ENCODE results near the gene PHEX. TPM values are rescaled to one million over a fixed set of nuclear protein-coding genes. Genes with fewer than 3 reads are reported as not detected.

The PHEX gene
- polyA plus RNA-seq, 3 donors, result 0.03 TPM; not detected in 2

DNA sequence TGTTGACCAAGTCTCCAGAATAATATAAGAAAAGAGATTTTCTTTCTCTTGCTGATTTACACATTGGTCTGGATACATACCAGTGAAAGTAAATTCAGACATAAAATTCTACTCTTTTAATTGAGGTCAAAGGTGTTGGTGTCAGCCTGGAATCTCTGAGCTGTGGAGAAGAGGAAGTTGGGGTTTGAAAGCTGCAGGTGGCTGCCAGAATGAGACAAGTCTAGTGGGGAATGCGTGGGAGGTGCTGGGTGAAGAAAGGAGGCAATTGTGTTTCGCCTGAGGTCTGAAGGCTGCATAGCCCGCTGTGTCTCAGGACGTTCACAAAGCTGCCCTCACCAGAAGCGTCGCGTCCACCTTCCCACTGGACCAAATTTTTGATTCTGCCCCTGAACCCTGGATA, 31.2 kb downstream of the PHEX start:
- Mint-ChIP-seq H3K27me3 (ENCODE audit: low read depth in 3 of 3) (peaks cover 0 to 3% (median 0%) of the 10 kb centered on the region in 3 donors), H3K27ac (no peak overlapping the region), H3K9me3 (peaks cover 0 to 2% (median 0%) of the 10 kb centered on the region in 7 donors), H3K4me3 (no peak overlapping the region), H3K36me3 (no peaks in the 10 kb centered on the region), H3K4me1 (peaks cover 5% of the 10 kb centered on the region)
- intact Hi-C loops (cut with micrococcal nuclease), result no loop called here
- Histone ChIP-seq H3K4me1 (ENCODE audit: control insufficient read depth in 1 of 2, insufficient read depth in 2 of 2, low read length in 2 of 2) (no peaks in the 10 kb centered on the region), H3K4me3 (replicated peaks in 1 of 3; ENCODE audit: low read depth in 2 of 3, low read length in 3 of 3) (no peak overlapping the region), H3K9ac (ENCODE audit: insufficient read depth, low read length, poor library complexity, severe bottlenecking) (no peak overlapping the region), H3K36me3 (replicated peaks in 1 of 2; ENCODE audit: control insufficient read depth in 1 of 2, insufficient read depth in 2 of 2, low read length in 2 of 2) (no peaks in the 10 kb centered on the region), H3K9me3 (replicated peaks in 1 of 2; ENCODE audit: control insufficient read depth in 1 of 2, insufficient read depth in 1 of 2, low read length in 2 of 2) (no peaks in the 10 kb centered on the region), H3K27ac (ENCODE audit: low read depth in 1 of 2, low read length in 2 of 2) (no peak overlapping the region), H2AFZ (ENCODE audit: insufficient read depth, low read depth, low read length, poor library complexity, severe bottlenecking) (no peak overlapping the region), H4K20me1 (ENCODE audit: insufficient read depth, low read length) (no peaks in the 10 kb centered on the region), H3K4me2 (replicated peaks; ENCODE audit: extremely low read depth, low read length, poor library complexity, severe bottlenecking) (no peak overlapping the region), H3K27me3 (ENCODE audit: control insufficient read depth in 2 of 2, insufficient read depth in 2 of 2, low read length in 2 of 2) (no peaks in the 10 kb centered on the region), H3K79me2 (ENCODE audit: insufficient read depth, low read length) (no peaks in the 10 kb centered on the region)
- TF ChIP-seq, protein P1, sequence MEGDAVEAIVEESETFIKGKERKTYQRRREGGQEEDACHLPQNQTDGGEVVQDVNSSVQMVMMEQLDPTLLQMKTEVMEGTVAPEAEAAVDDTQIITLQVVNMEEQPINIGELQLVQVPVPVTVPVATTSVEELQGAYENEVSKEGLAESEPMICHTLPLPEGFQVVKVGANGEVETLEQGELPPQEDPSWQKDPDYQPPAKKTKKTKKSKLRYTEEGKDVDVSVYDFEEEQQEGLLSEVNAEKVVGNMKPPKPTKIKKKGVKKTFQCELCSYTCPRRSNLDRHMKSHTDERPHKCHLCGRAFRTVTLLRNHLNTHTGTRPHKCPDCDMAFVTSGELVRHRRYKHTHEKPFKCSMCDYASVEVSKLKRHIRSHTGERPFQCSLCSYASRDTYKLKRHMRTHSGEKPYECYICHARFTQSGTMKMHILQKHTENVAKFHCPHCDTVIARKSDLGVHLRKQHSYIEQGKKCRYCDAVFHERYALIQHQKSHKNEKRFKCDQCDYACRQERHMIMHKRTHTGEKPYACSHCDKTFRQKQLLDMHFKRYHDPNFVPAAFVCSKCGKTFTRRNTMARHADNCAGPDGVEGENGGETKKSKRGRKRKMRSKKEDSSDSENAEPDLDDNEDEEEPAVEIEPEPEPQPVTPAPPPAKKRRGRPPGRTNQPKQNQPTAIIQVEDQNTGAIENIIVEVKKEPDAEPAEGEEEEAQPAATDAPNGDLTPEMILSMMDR (IDR thresholded peaks at IDR 0.05), result no peak
- 0% methylated on average over 1 of the region's 7 CpGs for WGBS (ENCODE audit: insufficient coverage)
- no peak for DNase-seq

DNA sequence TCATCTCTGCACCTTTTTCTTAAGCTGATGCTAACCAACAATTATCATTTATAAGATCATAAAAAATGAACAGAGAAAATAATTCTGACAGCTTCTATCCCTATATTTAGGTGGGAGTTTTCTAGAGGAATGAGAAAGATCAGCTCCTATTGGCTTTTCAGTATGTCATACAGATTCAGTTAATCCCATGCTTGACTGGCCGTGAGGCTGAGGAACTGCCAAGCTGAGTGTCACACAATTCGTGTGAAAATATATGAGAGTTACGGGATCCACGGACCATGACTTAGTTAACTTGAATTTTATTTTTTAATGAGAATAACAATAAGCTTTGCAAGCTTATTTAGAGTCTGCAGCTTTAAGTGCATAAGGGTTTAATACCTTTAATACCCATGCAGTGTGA, 37.5 kb downstream of the PHEX start:
- DNase-seq, result no peak
- Histone ChIP-seq H3K36me3 (replicated peaks in 1 of 2; ENCODE audit: control insufficient read depth in 1 of 2, insufficient read depth in 2 of 2, low read length in 2 of 2) (no peaks in the 10 kb centered on the region), H3K4me2 (replicated peaks; ENCODE audit: extremely low read depth, low read length, poor library complexity, severe bottlenecking) (no peak overlapping the region), H3K4me1 (ENCODE audit: control insufficient read depth in 1 of 2, insufficient read depth in 2 of 2, low read length in 2 of 2) (no peaks in the 10 kb centered on the region), H3K27ac (ENCODE audit: low read depth in 1 of 2, low read length in 2 of 2) (no peak overlapping the region), H3K27me3 (ENCODE audit: control insufficient read depth in 2 of 2, insufficient read depth in 2 of 2, low read length in 2 of 2) (no peaks in the 10 kb centered on the region), H3K9ac (ENCODE audit: insufficient read depth, low read length, poor library complexity, severe bottlenecking) (no peak overlapping the region), H4K20me1 (ENCODE audit: insufficient read depth, low read length) (no peaks in the 10 kb centered on the region), H3K9me3 (replicated peaks in 1 of 2; ENCODE audit: control insufficient read depth in 1 of 2, insufficient read depth in 1 of 2, low read length in 2 of 2) (no peaks in the 10 kb centered on the region), H2AFZ (ENCODE audit: insufficient read depth, low read depth, low read length, poor library complexity, severe bottlenecking) (no peak overlapping the region), H3K4me3 (replicated peaks in 1 of 3; ENCODE audit: low read depth in 2 of 3, low read length in 3 of 3) (no peak overlapping the region), H3K79me2 (ENCODE audit: insufficient read depth, low read length) (no peaks in the 10 kb centered on the region)
- Mint-ChIP-seq H3K27me3 (ENCODE audit: low read depth in 3 of 3) (peaks cover 0 to 2% (median under 1%) of the 10 kb centered on the region in 3 donors), H3K9me3 (peaks cover 0 to 2% (median 0%) of the 10 kb centered on the region in 7 donors), H3K4me1 (no peaks in the 10 kb centered on the region), H3K4me3 (no peak overlapping the region), H3K27ac (no peak overlapping the region), H3K36me3 (no peaks in the 10 kb centered on the region)
- TF ChIP-seq, protein P1 (IDR thresholded peaks at IDR 0.05), result no peak
- WGBS (ENCODE audit: insufficient coverage), result no CpG with 5 or more reads among the region's 4 CpGs
- intact Hi-C loops (cut with micrococcal nuclease), result no loop called here
